Endothelial cell of umbilical vein (primary cell): ENCODE measurements around the gene SOWAHB. TPM values are rescaled to one million over a fixed set of nuclear protein-coding genes. Genes with fewer than 3 reads are reported as not detected.

Source experiments
- BruUV-seq: library from RNA; stranded (reverse); fragments of 400-500 nt; replicated peaks from 2 replicates; lab custom pipeline; 2021; lab: Mats Ljungman, UMichigan
- CTCF ChIA-PET: fragments of 300-600, 350-600 bp; sonication (Branson Sonifier 250); formaldehyde crosslinking; loops from one replicate; lab custom pipeline; 2021; ENCODE audit warnings: antibody characterized with exemption, inconsistent platforms; lab: Charles Lee
- POLR2A ChIA-PET: fragments of 300-600, 350-600 bp; sonication (Branson Sonifier 250); formaldehyde crosslinking; loops from one replicate; lab custom pipeline; 2021; ENCODE audit warnings: antibody characterized with exemption, inconsistent platforms; lab: Charles Lee
- DNase-seq: peaks from one replicate; pipeline ENCODE4 v3.0.0-alpha.2; 2011; ENCODE audit warnings: low read depth, low spot score
- FAIRE-seq: peaks from 2 replicates; lab custom pipeline; 2011; peaks lifted over from hg19 to GRCh38; lab: Jason Lieb, UNC
- H2AFZ ChIP-seq: 2 replicates; pipeline ENCODE4 v1.6.0; 2012; ENCODE audit warnings: low read depth, low read length, control low read depth, inconsistent platforms
- H3K27ac ChIP-seq: 2 replicates; pipeline ENCODE4 v1.5.1; 2011; ENCODE audit warnings: low read depth, mild to moderate bottlenecking, control low read depth, low read length, moderate library complexity; ENCODE audit not compliant: insufficient read depth
- H3K27me3 ChIP-seq, 2 experiments: 2 replicates each; pipeline versions ENCODE4 v1.6.0 to v1.6.1; 2011; ENCODE audit warnings: low read length in 2 of 2, mixed read lengths in 1 of 2; ENCODE audit not compliant: control insufficient read depth in 2 of 2, insufficient read depth in 2 of 2
- H3K36me3 ChIP-seq, 2 experiments: 2 replicates in 1 of 2; 3 replicates in 1 of 2; pipeline ENCODE4 v1.5.1; 2011; ENCODE audit warnings: low read length in 2 of 2, mild to moderate bottlenecking in 1 of 2, moderate library complexity in 1 of 2; ENCODE audit not compliant: control insufficient read depth in 2 of 2, insufficient read depth in 2 of 2; ENCODE audit errors: extremely low read depth in 1 of 2
- H3K4me1 ChIP-seq: 3 replicates; pipeline ENCODE4 v1.5.1; 2011; ENCODE audit warnings: mild to moderate bottlenecking, low read length; ENCODE audit not compliant: control insufficient read depth, insufficient read depth; ENCODE audit errors: extremely low read depth
- H3K4me2 ChIP-seq: 2 replicates; pipeline ENCODE4 v1.6.1; 2011; ENCODE audit warnings: low read length, control low read depth, mixed read lengths; ENCODE audit not compliant: insufficient read depth
- H3K4me3 ChIP-seq, 3 experiments: fragments of 200-600 bp in 1 of 3; sonication (generic), shearing (Covaris generic) in 1 of 3; replicated peaks in 1 of 3; 2 replicates each; pipeline ENCODE4 v1.5.1; 2011 to 2016; ENCODE audit warnings: control low read depth in 3 of 3, low read length in 3 of 3, mild to moderate bottlenecking in 2 of 3, inconsistent platforms in 1 of 3, low read depth in 1 of 3, moderate library complexity in 1 of 3; ENCODE audit not compliant: insufficient read depth in 1 of 3
- H3K79me2 ChIP-seq: 2 replicates; pipeline ENCODE4 v1.6.0; 2012; ENCODE audit warnings: low read length, inconsistent platforms; ENCODE audit not compliant: control insufficient read depth, insufficient read depth
- H3K9ac ChIP-seq: replicated peaks from 2 replicates; pipeline ENCODE3; 2011; ENCODE audit warnings: low read length, control low read depth; ENCODE audit not compliant: insufficient read depth; ENCODE audit errors: extremely low read depth
- H3K9me1 ChIP-seq: replicated peaks from 3 replicates; pipeline ENCODE4 v1.6.0; 2011; ENCODE audit warnings: mild to moderate bottlenecking, low read length; ENCODE audit not compliant: control insufficient read depth, insufficient read depth; ENCODE audit errors: extremely low read depth
- H3K9me3 ChIP-seq: replicated peaks from 2 replicates; pipeline ENCODE4 v1.5.1; 2012; ENCODE audit warnings: low read length, inconsistent platforms; ENCODE audit not compliant: control insufficient read depth, insufficient read depth
- H4K20me1 ChIP-seq: replicated peaks from 2 replicates; pipeline ENCODE3; 2011; ENCODE audit warnings: mild to moderate bottlenecking, low read length; ENCODE audit not compliant: control insufficient read depth, insufficient read depth; ENCODE audit errors: extremely low read depth
- EZH2 ChIP-seq: IDR thresholded peaks from 2 replicates; pipeline ENCODE4 v1.6.1; 2012; ENCODE audit warnings: borderline replicate concordance, low read depth, mild to moderate bottlenecking, moderate library complexity, low read length, inconsistent platforms; ENCODE audit not compliant: severe bottlenecking
- FOS ChIP-seq: IDR thresholded peaks from 2 replicates; pipeline ENCODE4 v1.6.1; 2011; ENCODE audit warnings: mild to moderate bottlenecking, low read length, moderate library complexity, borderline replicate concordance; ENCODE audit not compliant: insufficient read depth
- GATA2 ChIP-seq: IDR thresholded peaks from 2 replicates; pipeline ENCODE4 v1.7.0; 2011; ENCODE audit warnings: low read depth, mild to moderate bottlenecking, moderate library complexity, mixed read lengths, low read length; ENCODE audit not compliant: insufficient read length, insufficient read depth
- JUN ChIP-seq: IDR thresholded peaks from 2 replicates; pipeline ENCODE4 v1.6.1; 2011; ENCODE audit warnings: borderline replicate concordance, low read depth; ENCODE audit not compliant: insufficient read length, insufficient read depth
- MYC ChIP-seq: IDR thresholded peaks from one replicate; pipeline ENCODE4 v1.6.1; 2011; ENCODE audit warnings: mild to moderate bottlenecking, low read depth, low read length
- POLR2A ChIP-seq: IDR thresholded peaks from 2 replicates; pipeline ENCODE4 v1.6.1; 2012; ENCODE audit warnings: low read depth, mild to moderate bottlenecking, control low read depth, low read length
- POLR2AphosphoS5 ChIP-seq: IDR thresholded peaks from 2 replicates; pipeline ENCODE4 v1.6.1; 2012; ENCODE audit warnings: low read depth, mild to moderate bottlenecking, control low read depth, low read length, moderate library complexity; ENCODE audit not compliant: insufficient read depth
- dilution Hi-C: fragments of 300-500 bp; cut with MboI; formaldehyde crosslinking; loops from one replicate; pipeline ENCODE4 v1.15.0; 2019; ENCODE audit warnings: low sequenced_read_pairs; ENCODE audit not compliant: extremely low pct_ligation_motif_present
- intact Hi-C: fragments of 100-400 bp; cut with micrococcal nuclease; formaldehyde crosslinking; loops from one replicate; pipeline ENCODE4 v1.10.0; 2022
- polyA plus RNA-seq, 4 experiments: library from polyadenylated mRNA; depleted of rRNA in 3 of 4; stranded (reverse) in 3 of 4; unstranded in 1 of 4; fragments of >200 nt; gene quantifications; 2 replicates each; pipeline versions ENCODE4 v1.2.1 to v1.2.3, GENCODE V29; 2011 to 2012; ENCODE audit warnings: missing spikeins in 1 of 4
- total RNA-seq: library from RNA; stranded (reverse); gene quantifications from 2 replicates; pipeline ENCODE4 v1.2.3, GENCODE V29; 2021
- TF ChIP-seq, protein P1 (sequence below), 2 donors: IDR thresholded peaks; 1 replicate in 1 of 2; 2 replicates in 1 of 2; pipeline ENCODE4 v1.5.1; 2011; ENCODE audit warnings: low read length in 2 of 2, mild to moderate bottlenecking in 2 of 2, moderate library complexity in 2 of 2, control low read depth in 1 of 2, inconsistent platforms in 1 of 2, low read depth in 1 of 2; ENCODE audit not compliant: insufficient read depth in 1 of 2; ENCODE audit errors: extremely low read depth in 1 of 2
- TF ChIP-seq, protein P2 (sequence below): IDR thresholded peaks from 2 replicates; pipeline ENCODE4 v1.6.1; 2011; ENCODE audit not compliant: insufficient read depth, insufficient read length

SOWAHB gene
- total and polyA plus RNA-seq, 2 donors (not counting 3 experiments of a cell fraction or from before 2014, with no cell fraction given), result not detected

DNA sequence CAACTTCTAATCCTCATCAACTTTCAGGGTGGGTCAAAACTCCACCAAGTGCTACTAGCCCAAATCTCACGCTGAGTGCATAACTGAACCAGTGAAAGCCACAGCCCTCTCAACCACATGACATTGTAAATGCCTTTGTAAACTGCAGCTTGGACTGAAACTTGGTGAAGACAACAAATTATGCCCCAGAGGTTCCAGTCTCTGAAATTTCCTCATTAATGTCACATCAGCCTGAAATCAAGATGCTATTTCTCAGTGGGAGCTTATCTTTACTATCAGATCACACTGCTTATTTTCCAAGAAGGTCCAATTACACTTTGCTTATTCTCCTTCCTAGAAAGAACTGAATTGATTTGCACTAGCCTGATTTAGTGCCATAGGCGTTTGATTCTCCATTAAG, 46.6 kb downstream of the SOWAHB start:
- no peak overlapping the region for H3K4me2 ChIP-seq
- H3K4me3 ChIP-seq, result no peak overlapping the region
- H3K36me3 ChIP-seq, result no peaks in the 10 kb centered on the region
- DNase-seq (no peak), FAIRE-seq (no peak)
- no peak overlapping the region for H3K27ac ChIP-seq
- H3K27me3 ChIP-seq, result peaks cover 0 to 2% of the 10 kb centered on the region in 2 experiments
- H3K4me1 ChIP-seq, result no peaks in the 10 kb centered on the region
- ChIA-PET POLR2A (no interaction called here), CTCF (no interaction called here)
- no peaks in the 10 kb centered on the region for H4K20me1 ChIP-seq
- no peaks in the 10 kb centered on the region for H3K9me3 ChIP-seq
- dilution Hi-C loops, result no loop called here
- H3K9me1 ChIP-seq, result no peaks in the 10 kb centered on the region
- intact Hi-C loops, result no loop called here
- BruUV-seq, result no TSS peak
- TF ChIP-seq EZH2, result no peak
- H2AFZ ChIP-seq, result no peak overlapping the region
- H3K79me2 ChIP-seq, result no peaks in the 10 kb centered on the region
- no peak overlapping the region for H3K9ac ChIP-seq

DNA sequence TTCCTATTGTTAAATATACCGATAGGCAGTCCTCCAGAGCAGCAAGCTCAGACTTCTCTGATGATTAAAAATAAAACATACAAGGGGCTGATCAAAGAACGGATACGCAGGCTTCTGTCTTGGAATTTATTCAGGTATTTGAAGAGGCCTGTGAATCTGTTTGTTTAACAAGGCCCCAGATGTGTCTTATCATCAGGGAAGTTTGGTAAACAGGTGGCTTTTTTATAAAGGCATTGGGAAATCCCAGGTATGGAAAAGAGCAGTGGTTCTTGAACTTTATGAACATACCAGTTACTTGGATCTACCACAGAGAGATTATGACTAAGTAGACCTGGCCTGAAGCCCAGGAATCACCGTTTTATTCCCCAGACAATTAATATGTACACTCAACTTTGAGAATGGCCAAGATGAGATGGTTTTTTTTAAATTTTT, 47.9 kb downstream of the SOWAHB start:
- POLR2A ChIA-PET, result no interaction called here
- H3K9me1 ChIP-seq, result no peaks in the 10 kb centered on the region
- BruUV-seq, result no TSS peak
- H3K9me3 ChIP-seq, result no peaks in the 10 kb centered on the region
- intact Hi-C loops (no loop called here), dilution Hi-C loops (no loop called here)
- no peaks in the 10 kb centered on the region for H3K4me1 ChIP-seq
- no peak overlapping the region for H2AFZ ChIP-seq
- H3K9ac ChIP-seq, result no peak overlapping the region
- no peaks in the 10 kb centered on the region for H3K79me2 ChIP-seq
- no peak overlapping the region for H3K4me2 ChIP-seq
- no peaks in the 10 kb centered on the region for H4K20me1 ChIP-seq
- TF ChIP-seq FOS (no peak), MYC (no peak), EZH2 (no peak), GATA2 (no peak), POLR2A (no peak), POLR2AphosphoS5 (no peak), JUN (no peak)
- TF ChIP-seq, protein P1, sequence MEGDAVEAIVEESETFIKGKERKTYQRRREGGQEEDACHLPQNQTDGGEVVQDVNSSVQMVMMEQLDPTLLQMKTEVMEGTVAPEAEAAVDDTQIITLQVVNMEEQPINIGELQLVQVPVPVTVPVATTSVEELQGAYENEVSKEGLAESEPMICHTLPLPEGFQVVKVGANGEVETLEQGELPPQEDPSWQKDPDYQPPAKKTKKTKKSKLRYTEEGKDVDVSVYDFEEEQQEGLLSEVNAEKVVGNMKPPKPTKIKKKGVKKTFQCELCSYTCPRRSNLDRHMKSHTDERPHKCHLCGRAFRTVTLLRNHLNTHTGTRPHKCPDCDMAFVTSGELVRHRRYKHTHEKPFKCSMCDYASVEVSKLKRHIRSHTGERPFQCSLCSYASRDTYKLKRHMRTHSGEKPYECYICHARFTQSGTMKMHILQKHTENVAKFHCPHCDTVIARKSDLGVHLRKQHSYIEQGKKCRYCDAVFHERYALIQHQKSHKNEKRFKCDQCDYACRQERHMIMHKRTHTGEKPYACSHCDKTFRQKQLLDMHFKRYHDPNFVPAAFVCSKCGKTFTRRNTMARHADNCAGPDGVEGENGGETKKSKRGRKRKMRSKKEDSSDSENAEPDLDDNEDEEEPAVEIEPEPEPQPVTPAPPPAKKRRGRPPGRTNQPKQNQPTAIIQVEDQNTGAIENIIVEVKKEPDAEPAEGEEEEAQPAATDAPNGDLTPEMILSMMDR (IDR thresholded peaks at IDR 0.05; ENCODE audit: extremely low read depth in 1 of 2, insufficient read depth in 1 of 2, low read depth in 1 of 2, low read length in 2 of 2), result no peak
- TF ChIP-seq, protein P2, sequence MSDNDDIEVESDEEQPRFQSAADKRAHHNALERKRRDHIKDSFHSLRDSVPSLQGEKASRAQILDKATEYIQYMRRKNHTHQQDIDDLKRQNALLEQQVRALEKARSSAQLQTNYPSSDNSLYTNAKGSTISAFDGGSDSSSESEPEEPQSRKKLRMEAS, result no peak
- H3K4me3 ChIP-seq, result no peak overlapping the region
- H3K27me3 ChIP-seq, result peaks cover 0 to 2% of the 10 kb centered on the region in 2 experiments
- FAIRE-seq (peak; percentile 38), DNase-seq (peak; percentile 76)
- H3K27ac ChIP-seq, result no peak overlapping the region
- H3K36me3 ChIP-seq, result no peaks in the 10 kb centered on the region
- CTCF ChIA-PET, result no interaction called here
